ENCODE data around the gene BLOC1S3. TPM values are rescaled to one million over a fixed set of nuclear protein-coding genes. Genes with fewer than 3 reads are reported as not detected.

The BLOC1S3 gene, protein sequence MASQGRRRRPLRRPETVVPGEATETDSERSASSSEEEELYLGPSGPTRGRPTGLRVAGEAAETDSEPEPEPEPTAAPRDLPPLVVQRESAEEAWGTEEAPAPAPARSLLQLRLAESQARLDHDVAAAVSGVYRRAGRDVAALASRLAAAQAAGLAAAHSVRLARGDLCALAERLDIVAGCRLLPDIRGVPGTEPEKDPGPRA
- total RNA-seq (10 to 100 TPM; 14.7 to 18.8 TPM), total RNA-seq (5.1 to 32.8 (median 12.2) reads per million in 172 experiments)
- polyA plus RNA-seq (2013, experiment 1 of 2), result 10.3 TPM
- 8.5 TPM for polyA plus RNA-seq (2013, experiment 2 of 2)

GRCh38 chr19:45178262-45179071, at the start of gene BLOC1S3:
Gene BLOC1S3 (plus strand): TSS chr19:45178784. CDS start chr19:45179297, 513 bp downstream.
- ChIA-PET CTCF (interaction anchor here (0.6 to 1.9 kb wide), 7 partner anchors 9 to 408 kb away, joined by 3 to 7 read pairs (median 5); partner anchors contain the start of gene PPP1R37), POLR2A (interaction anchor here (0.8 to 2.8 kb wide), 20 partner anchors 8 to 685 kb away, joined by 3 to 81 read pairs (median 6); partner anchors contain the start of genes CLASRP, CLPTM1, PPP1R37 and RELB)
- Mint-ChIP-seq H3K4me1 (ENCODE audit: low read depth) (peaks cover 42% of the 10 kb centered on the region), H3K27ac (peak within 1 kb of the TSS; percentile 84), H3K4me3 (peak within 1 kb of the TSS; percentile 87), H3K27me3 (no peaks in the 10 kb centered on the region), H3K36me3 (ENCODE audit: low read depth) (peaks cover 15% of the 10 kb centered on the region), H3K9me3 (no peaks in the 10 kb centered on the region)
- ATAC-seq (ENCODE audit: poor library complexity) (peak; percentile 85), DNase-seq (peak; percentile 99 to 100 (median 100))
- Histone ChIP-seq H3K4me3 (ENCODE audit: low read length) (peak within 1 kb of the TSS; percentile 93), H3K4me1 (ENCODE audit: insufficient read depth, low read length) (peaks cover 57% of the 10 kb centered on the region), H3K36me3 (ENCODE audit: insufficient read depth, low read length) (peaks cover 18% of the 10 kb centered on the region), H3K27ac (ENCODE audit: low read depth in 1 of 2, low read length in 2 of 2) (peak within 1 kb of the TSS; percentile 86 to 91), H3K9me3 (ENCODE audit: control insufficient read depth in 1 of 2, insufficient read depth in 1 of 2, low read length in 2 of 2) (no peaks in the 10 kb centered on the region), H3K27me3 (ENCODE audit: control insufficient read depth in 1 of 2, insufficient read depth in 2 of 2, low read length in 2 of 2) (no peaks in the 10 kb centered on the region)
- intact Hi-C loops (cut with DNase I, micrococcal nuclease), result loop anchor here (1.0 to 10.0 kb wide), 8 partner anchors 74 to 724 kb away; partner anchors contain the start of genes TOMM40 (in 2 of the 2), ERCC2 (in 1 of the 2), GEMIN7 (in 1 of the 2) and MARK4 (in 1 of the 2)
- TF ChIP-seq, protein P1, sequence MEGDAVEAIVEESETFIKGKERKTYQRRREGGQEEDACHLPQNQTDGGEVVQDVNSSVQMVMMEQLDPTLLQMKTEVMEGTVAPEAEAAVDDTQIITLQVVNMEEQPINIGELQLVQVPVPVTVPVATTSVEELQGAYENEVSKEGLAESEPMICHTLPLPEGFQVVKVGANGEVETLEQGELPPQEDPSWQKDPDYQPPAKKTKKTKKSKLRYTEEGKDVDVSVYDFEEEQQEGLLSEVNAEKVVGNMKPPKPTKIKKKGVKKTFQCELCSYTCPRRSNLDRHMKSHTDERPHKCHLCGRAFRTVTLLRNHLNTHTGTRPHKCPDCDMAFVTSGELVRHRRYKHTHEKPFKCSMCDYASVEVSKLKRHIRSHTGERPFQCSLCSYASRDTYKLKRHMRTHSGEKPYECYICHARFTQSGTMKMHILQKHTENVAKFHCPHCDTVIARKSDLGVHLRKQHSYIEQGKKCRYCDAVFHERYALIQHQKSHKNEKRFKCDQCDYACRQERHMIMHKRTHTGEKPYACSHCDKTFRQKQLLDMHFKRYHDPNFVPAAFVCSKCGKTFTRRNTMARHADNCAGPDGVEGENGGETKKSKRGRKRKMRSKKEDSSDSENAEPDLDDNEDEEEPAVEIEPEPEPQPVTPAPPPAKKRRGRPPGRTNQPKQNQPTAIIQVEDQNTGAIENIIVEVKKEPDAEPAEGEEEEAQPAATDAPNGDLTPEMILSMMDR (IDR thresholded peaks at IDR 0.05), result peak; percentile 32

DNA sequence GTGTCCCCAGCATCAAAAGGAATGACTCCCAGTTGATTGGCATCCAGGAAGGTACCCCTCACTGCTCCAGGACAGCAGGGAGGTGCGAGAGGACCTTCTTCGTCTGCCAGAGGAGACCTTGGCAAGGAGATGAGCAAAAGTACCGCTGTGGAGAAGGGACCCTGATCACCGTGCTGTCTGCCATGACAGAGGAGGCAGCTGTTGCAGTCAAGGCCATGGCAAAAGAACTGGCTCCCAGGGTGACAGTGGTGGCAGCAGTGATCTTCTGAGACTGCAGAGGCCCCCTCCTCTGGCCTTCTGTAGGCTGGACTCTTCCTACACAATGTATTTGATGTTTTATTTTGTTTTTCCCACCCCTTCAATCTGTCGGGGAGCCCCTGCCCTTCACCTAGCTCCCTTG, 49.8 kb upstream of the BLOC1S3 start:
- H3K27ac ChIP-seq (ENCODE audit: low read depth in 1 of 2, low read length in 2 of 2), result no peak overlapping the region
- no peaks in the 10 kb centered on the region for H3K36me3 Mint-ChIP-seq (ENCODE audit: low read depth)
- H3K27me3 Mint-ChIP-seq, result no peaks in the 10 kb centered on the region
- intact Hi-C loops (cut with DNase I, micrococcal nuclease), result loop anchor here in 1 of 2 experiments (5.0 kb wide), 2 partner anchors 37 to 58 kb away; partner anchors contain the start of gene PPP1R37
- H3K4me3 ChIP-seq (ENCODE audit: low read length), result no peak overlapping the region
- DNase-seq (no peak), ATAC-seq (ENCODE audit: poor library complexity) (no peak)
- peaks cover 15% of the 10 kb centered on the region for H3K4me1 Mint-ChIP-seq (ENCODE audit: low read depth)
- H3K9me3 Mint-ChIP-seq, result no peaks in the 10 kb centered on the region
- no peaks in the 10 kb centered on the region for H3K9me3 ChIP-seq (ENCODE audit: control insufficient read depth in 1 of 2, insufficient read depth in 1 of 2, low read length in 2 of 2)
- H3K27me3 ChIP-seq (ENCODE audit: control insufficient read depth in 1 of 2, insufficient read depth in 2 of 2, low read length in 2 of 2), result no peaks in the 10 kb centered on the region
- ChIA-PET CTCF (no interaction called here), POLR2A (no interaction called here)
- H3K27ac Mint-ChIP-seq, result no peak overlapping the region
- H3K36me3 ChIP-seq (ENCODE audit: insufficient read depth, low read length), result no peaks in the 10 kb centered on the region
- TF ChIP-seq, protein P1 (IDR thresholded peaks at IDR 0.05), result no peak
- no peak overlapping the region for H3K4me3 Mint-ChIP-seq
- H3K4me1 ChIP-seq (ENCODE audit: insufficient read depth, low read length), result peaks cover 13% of the 10 kb centered on the region

GRCh38 chr19:45130236-45130635, 48.3 kb upstream of the BLOC1S3 start:
- no peak overlapping the region for H3K27ac Mint-ChIP-seq

More at GRCh38 chr19:45130236-45130635, 48.3 kb upstream of the BLOC1S3 start:
- H3K9me3 Mint-ChIP-seq, result no peaks in the 10 kb centered on the region
- ChIA-PET POLR2A (no interaction called here), CTCF (no interaction called here)
- no peak overlapping the region for H3K4me3 ChIP-seq (ENCODE audit: low read length)
- H3K27me3 Mint-ChIP-seq, result no peaks in the 10 kb centered on the region
- TF ChIP-seq, protein P1 (IDR thresholded peaks at IDR 0.05), result no peak
- no peaks in the 10 kb centered on the region for H3K36me3 Mint-ChIP-seq (ENCODE audit: low read depth)
- no peak overlapping the region for H3K4me3 Mint-ChIP-seq
- no peak for ATAC-seq (ENCODE audit: poor library complexity)
- H3K4me1 ChIP-seq (ENCODE audit: insufficient read depth, low read length), result peaks cover 13% of the 10 kb centered on the region
- DNase-seq, result no peak
- H3K36me3 ChIP-seq (ENCODE audit: insufficient read depth, low read length), result no peaks in the 10 kb centered on the region
- H3K9me3 ChIP-seq (ENCODE audit: control insufficient read depth in 1 of 2, insufficient read depth in 1 of 2, low read length in 2 of 2), result no peaks in the 10 kb centered on the region
- H3K27me3 ChIP-seq (ENCODE audit: control insufficient read depth in 1 of 2, insufficient read depth in 2 of 2, low read length in 2 of 2), result no peaks in the 10 kb centered on the region
- intact Hi-C loops (cut with DNase I, micrococcal nuclease), result no loop called here
- H3K4me1 Mint-ChIP-seq (ENCODE audit: low read depth), result peaks cover 11% of the 10 kb centered on the region
- H3K27ac ChIP-seq (ENCODE audit: low read depth in 1 of 2, low read length in 2 of 2), result no peak overlapping the region

All from CD4-positive, alpha-beta T cell (primary cell).